Brain microvascular endothelial cell (primary cell): ENCODE measurements around the gene STPG2.
A peak's percentile ranks its signal among the peaks of the same experiment; 100 is the strongest.
"Not testable (repeated sequence)": the region's sequence is repeated elsewhere in the genome, so short reads cannot be mapped to it uniquely, and the experiment has no call there.

Experiments used
- DNase-seq: peaks from one replicate; pipeline ENCODE4 v3.0.0-alpha.2; 2020
- H3K27ac ChIP-seq: fragments of 250-450 bp; sonication (Bioruptor Pico); 2 replicates; pipeline ENCODE4 v1.5.1; 2020; ENCODE audit warnings: mild to moderate bottlenecking, moderate library complexity
- H3K27me3 ChIP-seq: fragments of 250-450 bp; sonication (Bioruptor Pico); replicated peaks from 2 replicates; pipeline ENCODE4 v1.5.1; 2020; ENCODE audit warnings: mild to moderate bottlenecking
- H3K36me3 ChIP-seq: fragments of 250-450 bp; sonication (Bioruptor Pico); replicated peaks from 2 replicates; pipeline ENCODE4 v1.5.1; 2020; ENCODE audit warnings: mild to moderate bottlenecking
- H3K4me3 ChIP-seq: 2 replicates; pipeline ENCODE4 v1.5.1; 2011; ENCODE audit warnings: low read depth, mild to moderate bottlenecking, control low read depth, low read length, moderate library complexity
- in situ Hi-C: cut with HindIII; loops from 2 replicates; pipeline ENCODE4 v1.10.0; 2017; ENCODE audit warnings: low sequenced_read_pairs, low pct_ligation_motif_present
- TF ChIP-seq, protein P1 (sequence below): IDR thresholded peaks from 2 replicates; pipeline ENCODE4 v1.5.1; 2011; ENCODE audit warnings: low read depth, mild to moderate bottlenecking, moderate library complexity, low read length, control low read depth, inconsistent platforms; ENCODE audit errors: missing control alignments

Gene STPG2

GRCh38 chr4:97912156-97912555, 231.1 kb downstream of the STPG2 start:
- no peak for DNase-seq
- Histone ChIP-seq H3K4me3 (no peak overlapping the region), H3K27ac (no peak overlapping the region), H3K27me3 (no peaks in the 10 kb centered on the region), H3K36me3 (no peaks in the 10 kb centered on the region)
- in situ Hi-C loops: no loop called here
- TF ChIP-seq, protein P1, sequence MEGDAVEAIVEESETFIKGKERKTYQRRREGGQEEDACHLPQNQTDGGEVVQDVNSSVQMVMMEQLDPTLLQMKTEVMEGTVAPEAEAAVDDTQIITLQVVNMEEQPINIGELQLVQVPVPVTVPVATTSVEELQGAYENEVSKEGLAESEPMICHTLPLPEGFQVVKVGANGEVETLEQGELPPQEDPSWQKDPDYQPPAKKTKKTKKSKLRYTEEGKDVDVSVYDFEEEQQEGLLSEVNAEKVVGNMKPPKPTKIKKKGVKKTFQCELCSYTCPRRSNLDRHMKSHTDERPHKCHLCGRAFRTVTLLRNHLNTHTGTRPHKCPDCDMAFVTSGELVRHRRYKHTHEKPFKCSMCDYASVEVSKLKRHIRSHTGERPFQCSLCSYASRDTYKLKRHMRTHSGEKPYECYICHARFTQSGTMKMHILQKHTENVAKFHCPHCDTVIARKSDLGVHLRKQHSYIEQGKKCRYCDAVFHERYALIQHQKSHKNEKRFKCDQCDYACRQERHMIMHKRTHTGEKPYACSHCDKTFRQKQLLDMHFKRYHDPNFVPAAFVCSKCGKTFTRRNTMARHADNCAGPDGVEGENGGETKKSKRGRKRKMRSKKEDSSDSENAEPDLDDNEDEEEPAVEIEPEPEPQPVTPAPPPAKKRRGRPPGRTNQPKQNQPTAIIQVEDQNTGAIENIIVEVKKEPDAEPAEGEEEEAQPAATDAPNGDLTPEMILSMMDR: no peak

DNA sequence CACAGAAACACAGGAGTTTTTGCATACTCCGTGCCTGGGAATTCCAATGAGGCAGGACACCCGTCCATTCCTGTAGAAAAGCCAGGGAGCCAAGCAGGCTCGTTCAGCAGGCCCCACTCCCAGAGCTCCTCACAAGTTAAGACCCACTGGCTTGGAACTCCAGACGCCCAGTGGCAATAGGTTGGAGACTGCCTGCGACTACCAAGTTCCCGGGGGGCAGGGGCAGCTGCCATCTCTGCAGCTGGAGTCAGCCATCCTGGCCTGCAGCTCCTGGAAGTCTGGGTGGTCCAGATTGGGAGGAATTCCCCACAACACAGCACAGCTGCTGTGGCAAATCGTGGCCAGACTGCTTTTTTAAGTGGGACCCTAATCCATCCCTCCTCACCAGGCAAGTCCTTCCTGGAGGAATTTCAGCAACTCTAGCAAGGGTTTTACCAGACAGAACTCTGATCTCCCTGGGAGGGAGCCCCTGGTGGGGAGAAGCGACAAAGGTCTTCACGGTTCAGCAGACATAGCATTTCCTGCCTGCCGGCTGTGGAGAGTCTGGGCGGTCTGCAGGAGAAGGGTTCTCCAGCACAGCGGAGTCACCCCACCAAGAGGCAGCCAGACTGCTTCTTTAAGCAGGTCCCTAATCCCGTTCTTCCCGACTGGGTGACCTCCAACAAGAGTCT, 231.9 kb downstream of the STPG2 start:
- H3K27me3 ChIP-seq: no peaks in the 10 kb centered on the region
- no peaks in the 10 kb centered on the region for H3K36me3 ChIP-seq
- H3K4me3 ChIP-seq: no peak overlapping the region
- DNase-seq: no peak
- H3K27ac ChIP-seq: no peak overlapping the region
- in situ Hi-C loops: no loop called here
- TF ChIP-seq, protein P1: no peak

GRCh38 chr4:97910005-97910404, 233.3 kb downstream of the STPG2 start:
- H3K4me3 ChIP-seq: no peak overlapping the region
- H3K27ac ChIP-seq: no peak overlapping the region
- no peaks in the 10 kb centered on the region for H3K27me3 ChIP-seq
- TF ChIP-seq, protein P1: peak; percentile 21
- no peaks in the 10 kb centered on the region for H3K36me3 ChIP-seq
- in situ Hi-C loops: no loop called here
- DNase-seq: no peak

DNA sequence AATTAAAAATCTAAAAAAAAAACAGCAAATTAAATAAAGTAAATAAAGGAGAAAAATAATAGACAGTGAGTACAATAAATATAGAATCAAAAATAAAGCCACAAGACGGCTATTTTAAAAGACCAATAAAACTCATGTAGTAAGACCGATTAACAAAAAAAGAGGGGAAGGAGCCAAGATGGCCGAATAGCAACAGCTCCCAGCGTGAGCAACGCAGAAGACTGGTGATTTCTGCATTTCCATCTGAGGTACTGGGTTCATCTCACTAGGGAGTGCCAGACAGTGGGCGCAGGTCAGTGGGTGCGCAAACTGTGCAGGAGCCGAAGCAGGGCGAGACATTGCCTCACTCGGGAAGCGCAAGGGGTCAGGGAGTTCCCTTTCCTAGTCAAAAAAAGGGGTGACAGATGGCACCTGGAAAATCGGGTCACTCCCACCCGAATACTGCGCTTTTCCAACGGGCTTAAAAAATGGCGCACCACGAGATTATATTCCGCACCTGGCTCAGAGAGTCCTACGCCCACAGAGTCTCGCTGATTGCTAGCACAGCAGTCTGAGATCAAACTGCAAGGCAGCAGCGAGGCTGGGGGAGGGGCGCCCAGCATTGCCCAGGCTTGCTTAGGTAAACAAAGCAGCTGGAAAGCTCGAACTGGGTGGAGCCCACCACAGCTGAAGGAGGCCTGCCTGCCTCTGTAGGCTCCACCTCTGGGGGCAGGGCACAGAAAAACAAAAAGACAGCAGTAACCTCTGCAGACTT, 239.7 kb downstream of the STPG2 start:
- H3K4me3 ChIP-seq, H3K27ac ChIP-seq, in situ Hi-C loops, DNase-seq, H3K36me3 ChIP-seq, H3K27me3 ChIP-seq: not testable (repeated sequence)

- Histone ChIP-seq H3K27ac (no peak overlapping the region), H3K36me3 (no peaks in the 10 kb centered on the region), H3K4me3 (no peak overlapping the region), H3K27me3 (no peaks in the 10 kb centered on the region)
- TF ChIP-seq, protein P1: no peak
- in situ Hi-C loops: no loop called here
- no peak for DNase-seq
Measured at GRCh38 chr4:97900229-97900628, 243.0 kb downstream of the STPG2 start.

- Histone ChIP-seq H3K27me3 (no peaks in the 10 kb centered on the region), H3K36me3 (no peaks in the 10 kb centered on the region), H3K27ac (no peak overlapping the region), H3K4me3 (no peak overlapping the region)
- TF ChIP-seq, protein P1: no peak
- in situ Hi-C loops: no loop called here
- DNase-seq: no peak
Measured at GRCh38 chr4:97892592-97893266, 250.5 kb downstream of the STPG2 start.
